ENCODE results near the gene DHRSX.

DHRSX gene

GRCh38 chrX:2348211-2348610 is 152.6 kb downstream of the DHRSX start:
- Mint-ChIP-seq H3K27ac (no peak overlapping the region), H3K27me3 (no peaks in the 10 kb centered on the region), H3K4me1 (ENCODE audit: low read depth) (no peaks in the 10 kb centered on the region), H3K4me3 (no peak overlapping the region), H3K36me3 (peaks cover 45% of the 10 kb centered on the region), H3K9me3 (ENCODE audit: low read depth) (no peaks in the 10 kb centered on the region)

- peaks cover 48% of the 10 kb centered on the region for H3K36me3 Mint-ChIP-seq
- no peaks in the 10 kb centered on the region for H3K27me3 Mint-ChIP-seq
- no peaks in the 10 kb centered on the region for H3K9me3 Mint-ChIP-seq (ENCODE audit: low read depth)
- H3K4me1 Mint-ChIP-seq (ENCODE audit: low read depth) = no peaks in the 10 kb centered on the region
- H3K4me3 Mint-ChIP-seq = no peak overlapping the region
- no peak overlapping the region for H3K27ac Mint-ChIP-seq
These were observed 154.6 kb downstream of the DHRSX start for GRCh38 chrX:2346158-2346557.

DNA sequence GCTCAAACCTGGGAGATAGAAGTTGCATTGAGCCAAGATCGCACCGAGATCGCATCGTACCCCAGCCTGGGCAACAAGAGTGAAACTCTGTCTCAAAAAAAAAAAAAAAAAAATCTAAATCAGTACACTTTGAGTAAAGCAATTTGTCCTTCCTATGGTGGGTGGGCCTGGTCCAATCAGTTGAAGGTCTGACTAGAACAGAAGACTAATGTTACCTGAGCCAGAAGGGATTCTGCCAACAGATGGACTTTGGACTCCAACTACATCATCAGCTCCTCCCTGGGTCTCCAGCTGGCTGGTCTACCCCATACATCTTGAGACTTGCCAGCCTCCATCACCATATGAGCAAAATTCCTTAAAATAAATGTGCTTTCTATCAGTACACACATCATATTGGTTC is 155.2 kb downstream of the DHRSX start:
- Mint-ChIP-seq H3K4me3 (no peak overlapping the region), H3K9me3 (ENCODE audit: low read depth) (peaks cover 1% of the 10 kb centered on the region), H3K36me3 (peaks cover 51% of the 10 kb centered on the region), H3K27me3 (no peaks in the 10 kb centered on the region), H3K4me1 (ENCODE audit: low read depth) (no peaks in the 10 kb centered on the region), H3K27ac (no peak overlapping the region)

GRCh38 chrX:2343413-2343812 is 157.4 kb downstream of the DHRSX start:
- Mint-ChIP-seq H3K27ac (no peak overlapping the region), H3K27me3 (no peaks in the 10 kb centered on the region), H3K4me3 (no peak overlapping the region), H3K36me3 (peaks cover 64% of the 10 kb centered on the region), H3K9me3 (ENCODE audit: low read depth) (peaks cover 5% of the 10 kb centered on the region), H3K4me1 (ENCODE audit: low read depth) (no peaks in the 10 kb centered on the region)

DNA sequence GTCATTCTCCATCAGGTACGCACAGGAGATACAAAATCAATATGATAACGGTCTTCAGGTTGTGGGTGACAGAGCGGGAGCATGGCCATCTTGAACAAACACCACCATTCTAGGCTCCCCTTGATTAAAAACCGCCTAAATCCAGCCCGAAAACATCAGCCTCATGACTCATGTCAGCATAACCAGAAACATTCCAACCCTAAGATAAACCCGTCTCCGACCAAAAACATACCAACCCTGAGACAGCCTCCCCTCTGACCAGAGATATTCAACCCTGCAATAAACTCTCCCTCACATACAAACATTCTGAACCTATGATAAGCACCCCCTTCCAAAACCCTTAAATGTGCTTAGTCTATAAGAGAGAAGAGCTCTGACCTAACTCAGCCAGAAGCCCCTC is 157.9 kb downstream of the DHRSX start:
- no peak overlapping the region for H3K27ac Mint-ChIP-seq
- no peaks in the 10 kb centered on the region for H3K4me1 Mint-ChIP-seq (ENCODE audit: low read depth)
- H3K4me3 Mint-ChIP-seq = no peak overlapping the region
- H3K9me3 Mint-ChIP-seq (ENCODE audit: low read depth) = peaks cover 5% of the 10 kb centered on the region
- no peaks in the 10 kb centered on the region for H3K27me3 Mint-ChIP-seq
- H3K36me3 Mint-ChIP-seq = peaks cover 63% of the 10 kb centered on the region

DNA sequence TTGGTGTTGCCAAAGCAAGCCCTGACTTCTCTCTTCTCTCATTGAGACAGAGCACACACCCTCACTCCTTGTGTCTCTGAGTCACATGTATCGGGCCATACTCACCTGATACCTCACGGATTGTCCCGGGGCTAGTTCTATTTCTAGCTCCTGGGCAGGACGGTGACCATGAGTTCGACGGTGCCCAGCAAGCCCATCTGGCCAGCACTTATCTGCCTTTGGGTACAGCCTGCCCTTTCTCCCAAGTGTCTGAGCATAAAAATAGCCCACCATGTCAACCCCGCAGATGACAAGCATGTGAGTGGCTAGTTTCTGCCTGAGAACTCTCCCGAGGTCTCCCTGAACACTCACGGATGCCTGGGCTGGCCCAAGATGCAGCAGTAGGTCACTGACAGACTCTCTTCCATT is 158.5 kb downstream of the DHRSX start:
- Mint-ChIP-seq H3K36me3 (peaks cover 68% of the 10 kb centered on the region), H3K27ac (no peak overlapping the region), H3K27me3 (no peaks in the 10 kb centered on the region), H3K4me3 (no peak overlapping the region), H3K9me3 (ENCODE audit: low read depth) (peaks cover 5% of the 10 kb centered on the region), H3K4me1 (ENCODE audit: low read depth) (no peaks in the 10 kb centered on the region)

DNA sequence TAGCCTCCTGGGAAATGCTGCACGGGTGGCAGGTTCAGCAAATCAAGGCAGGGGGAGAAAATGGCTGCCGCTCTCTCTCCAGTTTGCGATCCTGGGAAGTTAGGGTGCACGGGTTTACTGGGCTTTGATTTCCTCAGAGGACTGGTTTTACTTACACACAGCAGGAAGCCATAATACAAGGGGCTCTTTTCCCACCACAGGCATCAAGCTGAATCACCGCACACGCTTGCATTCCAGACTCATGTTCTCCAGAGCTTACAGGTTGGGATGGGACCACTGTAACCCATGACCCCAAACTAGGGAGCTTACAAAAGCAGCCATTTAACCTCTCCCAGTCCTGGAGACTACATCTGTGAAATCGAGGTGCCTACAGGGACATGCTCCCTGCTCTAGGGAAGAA is 159.8 kb downstream of the DHRSX start:
- H3K4me1 Mint-ChIP-seq (ENCODE audit: low read depth) = no peaks in the 10 kb centered on the region
- H3K4me3 Mint-ChIP-seq = no peak overlapping the region
- H3K36me3 Mint-ChIP-seq = peaks cover 59% of the 10 kb centered on the region
- no peaks in the 10 kb centered on the region for H3K27me3 Mint-ChIP-seq
- H3K9me3 Mint-ChIP-seq (ENCODE audit: low read depth) = peaks cover 5% of the 10 kb centered on the region
- no peak overlapping the region for H3K27ac Mint-ChIP-seq

DNA sequence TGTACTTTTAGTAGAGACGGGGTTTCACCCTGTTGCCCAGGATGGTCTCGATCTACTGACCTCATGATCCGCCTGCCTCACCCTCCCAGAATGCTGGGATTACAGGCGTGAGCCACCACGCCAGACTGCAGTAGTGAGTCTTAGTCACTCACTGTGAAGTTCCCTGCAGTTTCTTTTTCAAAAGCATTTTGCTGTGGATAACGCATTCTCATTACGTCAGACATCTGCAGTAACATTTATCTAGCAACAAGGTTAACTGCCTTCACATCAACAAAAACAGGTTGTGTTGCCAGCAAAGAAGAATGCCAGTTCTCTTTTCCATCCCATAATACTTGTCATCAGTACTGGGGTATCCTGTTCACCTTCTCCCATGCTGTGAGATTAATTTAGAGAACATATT is 164.6 kb downstream of the DHRSX start:
- Mint-ChIP-seq H3K27me3 (no peaks in the 10 kb centered on the region), H3K9me3 (ENCODE audit: low read depth) (peaks cover 5% of the 10 kb centered on the region), H3K27ac (no peak overlapping the region), H3K4me1 (ENCODE audit: low read depth) (no peaks in the 10 kb centered on the region), H3K36me3 (peaks cover 35% of the 10 kb centered on the region), H3K4me3 (no peak overlapping the region)

GRCh38 chrX:2334237-2334636 is 166.5 kb downstream of the DHRSX start:
- H3K4me3 Mint-ChIP-seq = no peak overlapping the region
- H3K36me3 Mint-ChIP-seq = peaks cover 18% of the 10 kb centered on the region
- no peaks in the 10 kb centered on the region for H3K4me1 Mint-ChIP-seq (ENCODE audit: low read depth)
- H3K27ac Mint-ChIP-seq = no peak overlapping the region
- H3K9me3 Mint-ChIP-seq (ENCODE audit: low read depth) = no peaks in the 10 kb centered on the region
- H3K27me3 Mint-ChIP-seq = no peaks in the 10 kb centered on the region

GRCh38 chrX:2332252-2332651 is 168.5 kb downstream of the DHRSX start:
- no peak overlapping the region for H3K4me3 Mint-ChIP-seq
- H3K9me3 Mint-ChIP-seq (ENCODE audit: low read depth) = no peaks in the 10 kb centered on the region
- H3K27ac Mint-ChIP-seq = no peak overlapping the region

GRCh38 chrX:2330910-2331309 is 169.9 kb downstream of the DHRSX start:
- Mint-ChIP-seq H3K27me3 (no peaks in the 10 kb centered on the region), H3K27ac (no peak overlapping the region)

More at GRCh38 chrX:2332252-2332651, 168.5 kb downstream of the DHRSX start:
- peaks cover 9% of the 10 kb centered on the region for H3K36me3 Mint-ChIP-seq
- H3K4me1 Mint-ChIP-seq (ENCODE audit: low read depth) = no peaks in the 10 kb centered on the region
- H3K27me3 Mint-ChIP-seq = no peaks in the 10 kb centered on the region

GRCh38 chrX:2330487-2330886 is 170.3 kb downstream of the DHRSX start:
- Mint-ChIP-seq H3K27me3 (no peaks in the 10 kb centered on the region), H3K4me1 (ENCODE audit: low read depth) (no peaks in the 10 kb centered on the region), H3K36me3 (peaks cover 7% of the 10 kb centered on the region), H3K9me3 (ENCODE audit: low read depth) (peaks cover 4% of the 10 kb centered on the region), H3K27ac (no peak overlapping the region), H3K4me3 (no peak overlapping the region)

More at GRCh38 chrX:2330910-2331309, 169.9 kb downstream of the DHRSX start:
- Mint-ChIP-seq H3K36me3 (peaks cover 7% of the 10 kb centered on the region), H3K4me3 (no peak overlapping the region), H3K9me3 (ENCODE audit: low read depth) (no peaks in the 10 kb centered on the region), H3K4me1 (ENCODE audit: low read depth) (no peaks in the 10 kb centered on the region)

DNA sequence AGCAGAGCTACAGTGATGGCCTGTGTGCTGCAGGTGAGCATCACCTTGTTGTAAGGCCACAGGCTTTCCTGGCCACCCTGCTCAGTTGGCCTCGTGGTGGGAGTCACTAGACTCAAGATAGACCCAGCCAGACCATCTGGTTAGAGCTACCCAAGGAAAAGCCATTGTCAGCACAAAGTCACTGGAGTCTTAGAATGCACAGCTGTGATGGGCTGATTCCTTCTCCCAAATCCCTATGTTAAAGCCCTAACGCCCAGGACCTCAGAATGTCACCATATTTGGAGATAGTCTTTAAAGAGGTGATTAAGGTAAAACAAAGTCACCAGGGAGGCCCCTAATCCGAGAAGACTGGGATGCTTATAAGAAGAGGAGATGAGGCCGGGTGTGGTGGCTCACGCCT is 173.4 kb downstream of the DHRSX start:
- peaks cover 8% of the 10 kb centered on the region for H3K9me3 Mint-ChIP-seq (ENCODE audit: low read depth)
- H3K27me3 Mint-ChIP-seq = no peaks in the 10 kb centered on the region
- H3K4me3 Mint-ChIP-seq = no peak overlapping the region
- H3K36me3 Mint-ChIP-seq = peaks cover 10% of the 10 kb centered on the region
- no peak overlapping the region for H3K27ac Mint-ChIP-seq
- H3K4me1 Mint-ChIP-seq (ENCODE audit: low read depth) = no peaks in the 10 kb centered on the region

DNA sequence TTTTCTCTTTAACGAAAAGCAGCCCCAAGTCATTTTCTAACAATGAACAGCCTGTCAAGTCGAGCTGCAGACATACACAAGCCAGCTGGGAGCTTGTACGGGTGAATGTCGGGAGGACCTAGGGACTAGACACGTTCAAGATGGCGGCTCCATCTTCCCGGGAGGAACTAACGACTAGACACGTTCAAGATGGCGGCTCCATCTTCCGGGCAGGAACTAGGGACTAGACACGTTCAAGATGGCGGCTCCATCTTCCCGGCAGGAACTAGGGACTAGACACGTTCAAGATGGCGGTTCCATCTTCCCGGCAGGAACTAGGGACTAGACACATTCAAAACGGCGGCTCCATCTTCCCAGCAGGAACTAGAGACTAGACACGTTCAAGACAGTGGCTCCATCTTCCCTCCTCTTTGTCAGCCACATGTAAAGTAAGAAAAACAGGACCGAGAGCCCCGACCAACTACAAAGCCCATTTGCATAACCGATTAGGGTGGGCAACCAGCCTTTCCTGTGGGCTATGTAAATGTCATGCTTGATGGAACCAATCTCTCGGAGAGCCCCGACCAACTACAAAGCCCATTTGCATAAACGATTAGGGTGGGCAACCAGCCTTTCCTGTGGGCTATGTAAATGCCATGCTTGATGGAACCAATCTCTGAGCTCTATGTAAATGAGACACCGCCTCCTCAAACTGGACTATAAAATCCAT is 175.5 kb downstream of the DHRSX start:
- Mint-ChIP-seq H3K27me3 (no peaks in the 10 kb centered on the region), H3K36me3 (peaks cover 14% of the 10 kb centered on the region), H3K9me3 (ENCODE audit: low read depth) (peaks cover 8% of the 10 kb centered on the region), H3K4me3 (peak overlapping the region; percentile 73), H3K4me1 (ENCODE audit: low read depth) (no peaks in the 10 kb centered on the region), H3K27ac (no peak overlapping the region)

- Mint-ChIP-seq H3K4me3 (no peak overlapping the region), H3K27ac (no peak overlapping the region)
These were observed 176.6 kb downstream of the DHRSX start for GRCh38 chrX:2324151-2324550.

DNA sequence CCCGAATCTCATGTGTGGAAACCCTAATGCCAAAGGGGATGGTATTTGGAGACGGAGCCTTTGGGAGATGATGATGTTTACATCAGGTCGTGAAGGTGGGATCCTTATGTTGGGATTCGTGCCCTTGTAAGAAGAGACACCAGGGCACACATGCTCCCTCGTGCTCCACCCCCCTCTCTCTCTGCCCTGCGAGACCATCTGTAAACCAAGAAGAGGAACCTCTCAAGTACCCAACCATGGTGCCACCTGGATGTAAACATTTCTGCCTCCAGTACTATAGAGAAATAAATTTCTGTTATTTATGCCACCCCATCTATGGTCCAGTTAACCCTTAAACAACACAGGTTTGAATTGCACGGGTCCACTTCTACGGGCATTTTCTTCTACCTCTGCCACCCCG is 179.4 kb downstream of the DHRSX start:
- Mint-ChIP-seq H3K27me3 (no peaks in the 10 kb centered on the region), H3K36me3 (peaks cover 23% of the 10 kb centered on the region), H3K4me3 (no peak overlapping the region), H3K9me3 (ENCODE audit: low read depth) (peaks cover 8% of the 10 kb centered on the region), H3K4me1 (ENCODE audit: low read depth) (no peaks in the 10 kb centered on the region), H3K27ac (no peak overlapping the region)

More at GRCh38 chrX:2324151-2324550, 176.6 kb downstream of the DHRSX start:
- H3K9me3 Mint-ChIP-seq (ENCODE audit: low read depth) = peaks cover 8% of the 10 kb centered on the region
- no peaks in the 10 kb centered on the region for H3K4me1 Mint-ChIP-seq (ENCODE audit: low read depth)
- H3K27me3 Mint-ChIP-seq = no peaks in the 10 kb centered on the region
- H3K36me3 Mint-ChIP-seq = peaks cover 14% of the 10 kb centered on the region
